Epithelial cell of proximal tubule (primary cell): ENCODE data around the gene MOCS3. TPM values are rescaled to one million over a fixed set of nuclear protein-coding genes. Genes with fewer than 3 reads are reported as not detected.

Experiments
- DNase-seq: peaks from one replicate; pipeline ENCODE4 v3.0.0-alpha.2; 2011; ENCODE audit warnings: low read depth
- H3K4me3 ChIP-seq: 2 replicates; pipeline ENCODE4 v1.5.1; 2011; ENCODE audit warnings: low read depth, mild to moderate bottlenecking, low read length
- CTCF ChIP-seq: conservative IDR thresholded peaks from 2 replicates; pipeline ENCODE4 v1.5.1; 2012; ENCODE audit warnings: low read depth, mild to moderate bottlenecking, low read length
- total RNA-seq: library from RNA; depleted of rRNA; stranded (reverse); fragments of >200 nt; gene quantifications from 2 replicates; pipeline ENCODE4 v1.2.3, GENCODE V29; 2015

MOCS3 gene
- total RNA-seq, 1 donor from 2014 or later, result 5.3 TPM

GRCh38 chr20:51004305-51004727 lies 45.7 kb downstream of the MOCS3 start:
- no peak for TF ChIP-seq CTCF
- DNase-seq, result no peak
- H3K4me3 ChIP-seq, result no peak overlapping the region

GRCh38 chr20:51004781-51005180 lies 46.2 kb downstream of the MOCS3 start:
- no peak overlapping the region for H3K4me3 ChIP-seq
- no peak for TF ChIP-seq CTCF

GRCh38 chr20:51005214-51005613 lies 46.6 kb downstream of the MOCS3 start:
- no peak overlapping the region for H3K4me3 ChIP-seq
- no peak for TF ChIP-seq CTCF
- DNase-seq, result no peak

More at GRCh38 chr20:51004781-51005180, 46.2 kb downstream of the MOCS3 start:
- no peak for DNase-seq

- H3K4me3 ChIP-seq, result no peak overlapping the region
- no peak for DNase-seq
- no peak for TF ChIP-seq CTCF
Observed at GRCh38 chr20:51008718-51009117, 50.1 kb downstream of the MOCS3 start.

- no peak overlapping the region for H3K4me3 ChIP-seq
- TF ChIP-seq CTCF, result no peak
- no peak for DNase-seq
Observed at GRCh38 chr20:51009303-51010042, 50.9 kb downstream of the MOCS3 start.

- no peak overlapping the region for H3K4me3 ChIP-seq
- TF ChIP-seq CTCF, result no peak
- no peak for DNase-seq
Observed at GRCh38 chr20:51010043-51010365, 51.4 kb downstream of the MOCS3 start.

- no peak for DNase-seq
- TF ChIP-seq CTCF, result no peak
- no peak overlapping the region for H3K4me3 ChIP-seq
Observed at GRCh38 chr20:51010932-51011331, 52.3 kb downstream of the MOCS3 start.
